Measurements from ENCODE around the gene BRINP2.

The BRINP2 gene

GRCh38 chr1:177227978-177228692, 57.4 kb downstream of the BRINP2 start:
- DNase-seq: no peak

GRCh38 chr1:177228693-177229065, 57.9 kb downstream of the BRINP2 start:
- peak; percentile 36 for DNase-seq

- DNase-seq: no peak
Measured at GRCh38 chr1:177229781-177230180, 59.0 kb downstream of the BRINP2 start.

- no peak for DNase-seq
Measured at GRCh38 chr1:177230228-177231016, 59.7 kb downstream of the BRINP2 start.

- no peak for DNase-seq
Measured at GRCh38 chr1:177235350-177235749, 64.6 kb downstream of the BRINP2 start.

- DNase-seq: no peak
Measured at GRCh38 chr1:177236962-177237361, 66.2 kb downstream of the BRINP2 start.

GRCh38 chr1:177238967-177239366, 68.2 kb downstream of the BRINP2 start:
- DNase-seq: no peak

- no peak for DNase-seq
Measured at GRCh38 chr1:177239792-177240191, 69.0 kb downstream of the BRINP2 start.

- no peak for DNase-seq
Measured at GRCh38 chr1:177243773-177244172, 73.0 kb downstream of the BRINP2 start.

- DNase-seq: no peak
Measured at GRCh38 chr1:177246710-177247580, 76.2 kb downstream of the BRINP2 start.

- DNase-seq: no peak
Measured at GRCh38 chr1:177247623-177248176, 76.9 kb downstream of the BRINP2 start.

GRCh38 chr1:177248258-177248657, 77.5 kb downstream of the BRINP2 start:
- no peak for DNase-seq

- DNase-seq: no peak
Measured at GRCh38 chr1:177249231-177249630, 78.5 kb downstream of the BRINP2 start.

- no peak for DNase-seq
Measured at GRCh38 chr1:177252877-177253276, 82.1 kb downstream of the BRINP2 start.

GRCh38 chr1:177255411-177255810, 84.7 kb downstream of the BRINP2 start:
- no peak for DNase-seq

GRCh38 chr1:177256153-177257075, 85.7 kb downstream of the BRINP2 start:
- DNase-seq: peak; percentile 90

GRCh38 chr1:177257128-177257527, 86.4 kb downstream of the BRINP2 start:
- no peak for DNase-seq

- no peak for DNase-seq
Measured at GRCh38 chr1:177257576-177257975, 86.8 kb downstream of the BRINP2 start.

- DNase-seq: no peak
Measured at GRCh38 chr1:177270863-177271262, 100.1 kb downstream of the BRINP2 start.

GRCh38 chr1:177273141-177273540, 102.4 kb downstream of the BRINP2 start:
- DNase-seq: no peak

- no peak for DNase-seq
Measured at GRCh38 chr1:177274687-177275211, 104.0 kb downstream of the BRINP2 start.

GRCh38 chr1:177275736-177276135, 105.0 kb downstream of the BRINP2 start:
- no peak for DNase-seq

All from T1000 (cell line).